ENCODE results near the gene MAJIN.

Gene MAJIN

DNA sequence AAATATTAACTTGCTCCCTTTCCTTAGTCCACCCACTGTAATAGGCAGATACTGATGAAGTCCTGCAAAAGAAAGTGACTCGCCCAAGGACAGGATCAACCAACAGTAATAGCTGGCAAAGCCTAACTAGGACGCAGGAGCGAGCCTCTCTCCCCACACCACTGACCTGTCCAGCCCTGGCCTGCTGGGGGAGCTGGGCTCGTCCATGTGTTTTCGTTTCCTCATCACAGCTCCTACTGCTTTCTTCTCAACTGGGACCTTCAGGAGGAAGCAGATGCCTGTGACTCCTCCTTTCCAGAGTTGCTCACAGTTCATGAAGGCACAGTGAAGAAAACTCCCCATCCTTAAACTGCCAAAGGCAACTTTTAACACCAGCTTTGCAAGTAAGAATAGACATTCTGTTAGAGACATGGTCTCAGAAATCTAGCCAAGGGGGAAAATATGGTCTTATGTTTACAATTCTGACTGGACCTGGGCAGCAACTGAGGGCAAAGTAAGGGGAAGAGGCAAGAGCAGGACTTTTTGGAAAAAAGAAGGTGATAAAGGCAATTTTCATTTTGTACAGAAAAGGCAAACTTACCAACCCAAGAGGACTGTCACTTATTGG lies 24.6 kb downstream of the MAJIN start:
- H3K27ac ChIP-seq = no peak overlapping the region
- TF ChIP-seq ZFX (IDR thresholded peaks at IDR 0.05; ENCODE audit: borderline replicate concordance) = no peak
- TF ChIP-seq, protein P1, sequence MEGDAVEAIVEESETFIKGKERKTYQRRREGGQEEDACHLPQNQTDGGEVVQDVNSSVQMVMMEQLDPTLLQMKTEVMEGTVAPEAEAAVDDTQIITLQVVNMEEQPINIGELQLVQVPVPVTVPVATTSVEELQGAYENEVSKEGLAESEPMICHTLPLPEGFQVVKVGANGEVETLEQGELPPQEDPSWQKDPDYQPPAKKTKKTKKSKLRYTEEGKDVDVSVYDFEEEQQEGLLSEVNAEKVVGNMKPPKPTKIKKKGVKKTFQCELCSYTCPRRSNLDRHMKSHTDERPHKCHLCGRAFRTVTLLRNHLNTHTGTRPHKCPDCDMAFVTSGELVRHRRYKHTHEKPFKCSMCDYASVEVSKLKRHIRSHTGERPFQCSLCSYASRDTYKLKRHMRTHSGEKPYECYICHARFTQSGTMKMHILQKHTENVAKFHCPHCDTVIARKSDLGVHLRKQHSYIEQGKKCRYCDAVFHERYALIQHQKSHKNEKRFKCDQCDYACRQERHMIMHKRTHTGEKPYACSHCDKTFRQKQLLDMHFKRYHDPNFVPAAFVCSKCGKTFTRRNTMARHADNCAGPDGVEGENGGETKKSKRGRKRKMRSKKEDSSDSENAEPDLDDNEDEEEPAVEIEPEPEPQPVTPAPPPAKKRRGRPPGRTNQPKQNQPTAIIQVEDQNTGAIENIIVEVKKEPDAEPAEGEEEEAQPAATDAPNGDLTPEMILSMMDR (IDR thresholded peaks at IDR 0.05) = no peak

DNA sequence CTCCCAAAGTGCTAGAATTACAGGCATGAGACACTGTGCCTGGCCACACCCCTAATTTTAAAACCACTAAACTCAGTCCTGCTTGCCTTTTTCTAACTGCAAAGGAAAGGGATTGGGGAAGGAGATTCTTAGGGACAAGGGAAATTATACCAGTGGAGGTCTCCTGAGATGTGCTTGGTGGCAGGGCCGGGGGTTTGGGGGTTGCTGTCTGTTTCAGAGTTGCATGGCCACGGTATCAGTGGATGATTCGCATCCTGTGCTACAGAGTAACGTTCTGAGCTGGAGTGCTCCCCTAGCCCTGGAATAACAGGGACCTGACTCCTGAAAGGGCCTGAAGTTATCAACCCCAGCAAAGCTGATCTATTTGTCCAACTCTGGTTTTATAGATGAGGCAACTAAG lies 35.4 kb downstream of the MAJIN start:
- TF ChIP-seq ZFX (IDR thresholded peaks at IDR 0.05; ENCODE audit: borderline replicate concordance) = no peak
- TF ChIP-seq, protein P1 (IDR thresholded peaks at IDR 0.05) = no peak
- no peak overlapping the region for H3K27ac ChIP-seq

DNA sequence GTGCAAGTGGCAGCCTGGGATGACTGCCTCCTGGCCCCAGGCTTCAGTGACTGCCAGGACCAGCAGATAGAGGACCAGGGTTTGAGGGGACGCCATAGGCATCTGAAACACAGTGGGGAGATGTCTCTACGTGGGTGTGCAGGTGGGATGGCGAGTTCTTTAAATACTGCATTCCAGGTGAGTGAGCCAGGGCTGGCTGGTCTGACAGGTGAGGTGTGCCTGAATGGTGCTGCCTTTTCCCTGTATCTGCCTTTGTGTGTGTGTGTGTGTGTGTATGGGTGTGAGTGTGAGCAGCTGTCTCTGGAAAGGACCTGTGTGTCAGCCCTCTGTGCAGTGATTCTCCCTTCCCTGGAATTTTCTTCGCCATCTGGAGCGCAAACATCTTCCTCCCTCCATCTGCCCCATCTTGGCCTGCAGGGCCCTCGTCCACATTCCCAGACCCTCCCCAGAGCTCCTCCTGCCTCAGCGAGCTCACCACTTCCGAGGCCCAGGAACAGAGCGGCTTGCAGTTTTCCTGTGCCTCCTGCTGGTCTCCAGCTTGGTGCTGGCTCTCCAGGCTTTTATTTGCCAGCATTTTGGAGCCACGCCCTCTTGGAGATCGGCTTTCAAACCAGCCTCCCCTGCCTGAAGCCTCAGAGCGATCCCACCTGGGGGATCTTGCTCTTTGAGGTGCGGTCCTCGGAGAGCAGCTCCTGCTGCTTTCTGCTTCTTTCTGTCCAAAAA lies 36.4 kb downstream of the MAJIN start, which contains the start of gene GPHA2:
Gene GPHA2 (minus strand): TSS at position 535 of the 723 bp plus-strand sequence. CDS start 433 bp downstream, at position 102.
- TF ChIP-seq ZFX (IDR thresholded peaks at IDR 0.05; ENCODE audit: borderline replicate concordance) = no peak
- TF ChIP-seq, protein P1 (IDR thresholded peaks at IDR 0.05) = peak; percentile 22; the same call in 1 of the 2 replicates
- peak within 1 kb of the TSS; percentile 39; the same call in 1 of the 2 replicates for H3K27ac ChIP-seq

DNA sequence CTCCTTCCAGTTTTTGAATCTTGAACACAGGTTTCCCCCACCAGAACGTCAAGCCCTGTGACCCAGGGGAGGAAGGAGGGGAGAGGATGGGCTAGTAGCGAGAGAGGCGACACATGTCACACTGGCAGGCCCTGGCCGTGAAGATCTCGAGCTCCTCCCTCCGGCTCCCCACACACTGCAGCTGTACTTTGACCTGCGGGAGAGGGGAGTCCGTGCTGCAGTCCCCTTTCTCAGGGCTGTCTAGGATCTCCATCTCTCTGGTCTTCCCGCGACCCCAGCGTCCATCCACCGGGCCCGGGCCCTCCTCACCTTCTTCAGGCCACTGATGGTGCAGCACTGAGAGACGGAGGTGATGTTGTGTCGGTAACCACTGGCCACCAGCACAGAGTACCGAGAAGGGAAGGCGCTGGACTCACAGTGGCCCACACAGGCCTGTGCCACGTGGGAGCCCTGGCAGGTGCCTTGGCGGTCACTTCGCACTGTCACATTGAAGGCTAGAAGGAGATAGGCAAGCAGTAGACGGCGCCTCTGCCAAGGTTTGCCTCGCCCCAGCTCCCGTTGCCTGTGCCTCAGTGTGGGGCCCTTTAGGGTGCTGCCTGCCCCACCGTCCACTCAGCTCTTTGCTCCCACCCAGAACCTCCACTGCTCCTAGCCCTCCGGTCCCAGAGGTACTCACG lies 37.1 kb downstream of the MAJIN start:
- peak overlapping the region; percentile 39; the same call in 1 of the 2 replicates for H3K27ac ChIP-seq

DNA sequence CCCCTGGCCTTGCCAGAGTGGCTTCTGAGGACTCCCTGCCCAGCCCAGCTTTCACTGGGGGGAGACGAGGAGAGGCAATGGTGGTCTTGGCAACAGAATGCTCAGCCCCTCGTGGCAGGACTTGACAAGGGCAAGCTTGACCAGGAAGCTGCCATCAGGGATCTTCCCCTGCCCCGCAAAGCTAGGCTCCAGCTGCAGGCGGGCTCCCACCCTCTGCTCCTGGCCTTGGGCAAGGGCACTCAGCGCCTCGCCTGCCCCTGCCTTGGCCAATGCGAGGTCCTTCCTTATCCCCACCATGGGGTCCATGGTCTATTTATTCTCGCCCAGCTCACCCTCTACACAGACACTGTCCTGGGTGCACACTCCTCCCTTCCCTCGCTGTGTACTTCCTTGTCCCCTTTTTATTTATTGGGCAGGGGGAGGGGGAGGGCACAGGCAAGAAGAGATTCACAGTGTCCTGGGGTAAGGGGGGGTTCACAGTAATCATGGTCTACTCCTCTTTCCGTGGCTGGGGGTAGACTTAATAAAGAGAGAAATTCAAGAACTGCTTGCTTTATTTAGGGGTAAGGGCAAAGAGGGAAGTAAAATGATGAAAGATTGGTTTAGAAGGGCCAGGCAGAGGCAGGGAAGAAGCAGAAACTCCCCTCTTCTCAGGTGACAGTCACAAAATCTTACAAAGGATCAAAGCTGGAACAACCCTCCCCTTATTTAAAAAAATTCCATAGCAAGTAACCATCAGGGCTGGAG lies 37.8 kb downstream of the MAJIN start:
- TF ChIP-seq ZFX (IDR thresholded peaks at IDR 0.05; ENCODE audit: borderline replicate concordance) = no peak
- TF ChIP-seq, protein P1 (IDR thresholded peaks at IDR 0.05) = no peak
- no peak overlapping the region for H3K27ac ChIP-seq

More for the DNA sequence above, 37.1 kb downstream of the MAJIN start:
- no peak for TF ChIP-seq ZFX (IDR thresholded peaks at IDR 0.05; ENCODE audit: borderline replicate concordance)
- TF ChIP-seq, protein P1 (IDR thresholded peaks at IDR 0.05) = no peak

DNA sequence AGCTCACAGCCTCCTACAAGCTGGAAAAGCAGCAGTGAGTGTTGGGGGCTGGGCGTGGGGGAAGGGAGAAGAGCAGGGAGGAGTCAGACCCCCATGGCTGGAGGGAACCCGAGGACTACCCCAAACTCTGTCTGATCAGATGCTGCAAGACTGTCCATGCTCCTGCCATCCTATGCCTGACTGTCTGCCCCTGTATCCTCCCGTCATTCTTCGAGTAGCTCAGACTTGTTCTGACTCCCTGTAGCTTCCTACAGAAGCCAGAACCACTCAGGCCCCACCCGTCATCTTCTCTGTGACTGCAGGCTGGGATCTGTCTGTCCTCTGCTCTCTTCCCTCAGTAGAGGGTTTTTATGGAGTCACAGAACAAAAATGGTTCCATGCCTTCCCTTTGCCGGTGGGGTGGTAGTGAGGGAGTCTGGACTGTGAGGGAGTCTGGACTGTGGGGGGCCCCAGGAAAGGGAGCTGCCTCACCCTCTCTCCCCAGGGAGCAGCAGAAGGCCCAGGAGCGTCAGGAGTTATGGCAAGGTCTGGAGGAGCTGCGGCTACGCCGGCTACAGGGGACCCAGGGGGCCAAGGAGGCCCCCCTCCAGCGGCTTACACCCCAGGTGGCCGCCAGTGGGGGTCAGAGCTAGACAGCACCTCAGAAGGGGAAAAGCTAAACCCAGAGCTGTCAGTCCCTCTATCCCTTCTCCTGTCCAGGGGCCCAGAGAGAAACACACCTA lies 38.5 kb downstream of the MAJIN start:
- TF ChIP-seq, protein P1 (IDR thresholded peaks at IDR 0.05) = no peak
- TF ChIP-seq ZFX (IDR thresholded peaks at IDR 0.05; ENCODE audit: borderline replicate concordance) = no peak
- H3K27ac ChIP-seq = no peak overlapping the region
